ENCODE measurements around the gene DDX31.
A peak's percentile ranks its signal among the peaks of the same experiment; 100 is the strongest.

DDX31 gene

GRCh38 chr9:132699956-132700355 lies 30.2 kb upstream of the DDX31 start:
- H3K27me3 ChIP-seq (ENCODE audit: control insufficient read depth, insufficient read depth, low read length), result no peaks in the 10 kb centered on the region
- no peaks in the 10 kb centered on the region for H3K4me1 ChIP-seq (ENCODE audit: control insufficient read depth, insufficient read depth, low read length)
- no peak overlapping the region for H3K27ac ChIP-seq (ENCODE audit: low read depth, low read length)

GRCh38 chr9:132698989-132699388 lies 29.2 kb upstream of the DDX31 start:
- H3K36me3 ChIP-seq (ENCODE audit: control insufficient read depth, insufficient read depth, low read length), result no peaks in the 10 kb centered on the region
- no peak overlapping the region for H3K27ac ChIP-seq (ENCODE audit: low read depth, low read length)
- H3K9ac ChIP-seq (ENCODE audit: low read length), result no peak overlapping the region
- no peaks in the 10 kb centered on the region for H3K27me3 ChIP-seq (ENCODE audit: control insufficient read depth, insufficient read depth, low read length)
- no peak overlapping the region for H3K4me3 ChIP-seq (ENCODE audit: low read length)
- H3K4me1 ChIP-seq (ENCODE audit: control insufficient read depth, insufficient read depth, low read length), result no peaks in the 10 kb centered on the region

More at GRCh38 chr9:132699956-132700355, 30.2 kb upstream of the DDX31 start:
- H3K36me3 ChIP-seq (ENCODE audit: control insufficient read depth, insufficient read depth, low read length), result no peaks in the 10 kb centered on the region
- H3K9ac ChIP-seq (ENCODE audit: low read length), result no peak overlapping the region
- H3K4me3 ChIP-seq (ENCODE audit: low read length), result no peak overlapping the region

- Histone ChIP-seq H3K4me1 (ENCODE audit: control insufficient read depth, insufficient read depth, low read length) (no peaks in the 10 kb centered on the region), H3K27ac (ENCODE audit: low read depth, low read length) (no peak overlapping the region), H3K4me3 (ENCODE audit: low read length) (no peak overlapping the region), H3K9ac (ENCODE audit: low read length) (no peak overlapping the region), H3K27me3 (ENCODE audit: control insufficient read depth, insufficient read depth, low read length) (no peaks in the 10 kb centered on the region), H3K36me3 (ENCODE audit: control insufficient read depth, insufficient read depth, low read length) (no peaks in the 10 kb centered on the region)
Measured at GRCh38 chr9:132697230-132697629, 27.4 kb upstream of the DDX31 start.

- Histone ChIP-seq H3K27ac (ENCODE audit: low read depth, low read length) (no peak overlapping the region), H3K9ac (ENCODE audit: low read length) (no peak overlapping the region), H3K36me3 (ENCODE audit: control insufficient read depth, insufficient read depth, low read length) (no peaks in the 10 kb centered on the region), H3K4me1 (ENCODE audit: control insufficient read depth, insufficient read depth, low read length) (no peaks in the 10 kb centered on the region), H3K4me3 (ENCODE audit: low read length) (no peak overlapping the region), H3K27me3 (ENCODE audit: control insufficient read depth, insufficient read depth, low read length) (no peaks in the 10 kb centered on the region)
Measured at GRCh38 chr9:132694144-132694543, 24.4 kb upstream of the DDX31 start.

- H3K27ac ChIP-seq (ENCODE audit: low read depth, low read length), result no peak overlapping the region
- no peak overlapping the region for H3K4me3 ChIP-seq (ENCODE audit: low read length)
- peaks cover 10% of the 10 kb centered on the region for H3K36me3 ChIP-seq (ENCODE audit: control insufficient read depth, insufficient read depth, low read length)
- no peaks in the 10 kb centered on the region for H3K27me3 ChIP-seq (ENCODE audit: control insufficient read depth, insufficient read depth, low read length)
- H3K4me1 ChIP-seq (ENCODE audit: control insufficient read depth, insufficient read depth, low read length), result no peaks in the 10 kb centered on the region
- no peak overlapping the region for H3K9ac ChIP-seq (ENCODE audit: low read length)
Measured at GRCh38 chr9:132690696-132691095, 20.9 kb upstream of the DDX31 start.

GRCh38 chr9:132683873-132684272 lies 14.1 kb upstream of the DDX31 start:
- no peaks in the 10 kb centered on the region for H3K4me1 ChIP-seq (ENCODE audit: control insufficient read depth, insufficient read depth, low read length)
- H3K27me3 ChIP-seq (ENCODE audit: control insufficient read depth, insufficient read depth, low read length), result no peaks in the 10 kb centered on the region
- H3K4me3 ChIP-seq (ENCODE audit: low read length), result no peak overlapping the region
- H3K27ac ChIP-seq (ENCODE audit: low read depth, low read length), result no peak overlapping the region
- no peak overlapping the region for H3K9ac ChIP-seq (ENCODE audit: low read length)
- peaks cover 17% of the 10 kb centered on the region for H3K36me3 ChIP-seq (ENCODE audit: control insufficient read depth, insufficient read depth, low read length)

GRCh38 chr9:132681561-132681960 lies 11.8 kb upstream of the DDX31 start:
- Histone ChIP-seq H3K9ac (ENCODE audit: low read length) (no peak overlapping the region), H3K27me3 (ENCODE audit: control insufficient read depth, insufficient read depth, low read length) (no peaks in the 10 kb centered on the region), H3K4me3 (ENCODE audit: low read length) (no peak overlapping the region), H3K27ac (ENCODE audit: low read depth, low read length) (no peak overlapping the region), H3K36me3 (ENCODE audit: control insufficient read depth, insufficient read depth, low read length) (peaks cover 18% of the 10 kb centered on the region), H3K4me1 (ENCODE audit: control insufficient read depth, insufficient read depth, low read length) (no peaks in the 10 kb centered on the region)

- H3K4me1 ChIP-seq (ENCODE audit: control insufficient read depth, insufficient read depth, low read length), result no peaks in the 10 kb centered on the region
- H3K9ac ChIP-seq (ENCODE audit: low read length), result no peak overlapping the region
- H3K27ac ChIP-seq (ENCODE audit: low read depth, low read length), result no peak overlapping the region
- H3K27me3 ChIP-seq (ENCODE audit: control insufficient read depth, insufficient read depth, low read length), result no peaks in the 10 kb centered on the region
- H3K4me3 ChIP-seq (ENCODE audit: low read length), result no peak overlapping the region
- peaks cover 11% of the 10 kb centered on the region for H3K36me3 ChIP-seq (ENCODE audit: control insufficient read depth, insufficient read depth, low read length)
Measured at GRCh38 chr9:132679946-132680625, 10.3 kb upstream of the DDX31 start.

GRCh38 chr9:132677976-132678375 lies 8.2 kb upstream of the DDX31 start:
- no peaks in the 10 kb centered on the region for H3K4me1 ChIP-seq (ENCODE audit: control insufficient read depth, insufficient read depth, low read length)
- no peaks in the 10 kb centered on the region for H3K27me3 ChIP-seq (ENCODE audit: control insufficient read depth, insufficient read depth, low read length)
- H3K9ac ChIP-seq (ENCODE audit: low read length), result no peak overlapping the region
- H3K4me3 ChIP-seq (ENCODE audit: low read length), result no peak overlapping the region
- H3K36me3 ChIP-seq (ENCODE audit: control insufficient read depth, insufficient read depth, low read length), result peaks cover 8% of the 10 kb centered on the region
- H3K27ac ChIP-seq (ENCODE audit: low read depth, low read length), result no peak overlapping the region

- no peak overlapping the region for H3K4me3 ChIP-seq (ENCODE audit: low read length)
- H3K27ac ChIP-seq (ENCODE audit: low read depth, low read length), result no peak overlapping the region
- H3K27me3 ChIP-seq (ENCODE audit: control insufficient read depth, insufficient read depth, low read length), result no peaks in the 10 kb centered on the region
- peaks cover 10% of the 10 kb centered on the region for H3K36me3 ChIP-seq (ENCODE audit: control insufficient read depth, insufficient read depth, low read length)
- H3K9ac ChIP-seq (ENCODE audit: low read length), result no peak overlapping the region
- peaks cover 4% of the 10 kb centered on the region for H3K4me1 ChIP-seq (ENCODE audit: control insufficient read depth, insufficient read depth, low read length)
Measured at GRCh38 chr9:132674485-132674884, 4.7 kb upstream of the DDX31 start.

- H3K27me3 ChIP-seq (ENCODE audit: control insufficient read depth, insufficient read depth, low read length), result no peaks in the 10 kb centered on the region
- peaks cover 4% of the 10 kb centered on the region for H3K4me1 ChIP-seq (ENCODE audit: control insufficient read depth, insufficient read depth, low read length)
- peaks cover 2% of the 10 kb centered on the region for H3K36me3 ChIP-seq (ENCODE audit: control insufficient read depth, insufficient read depth, low read length)
- no peak overlapping the region for H3K27ac ChIP-seq (ENCODE audit: low read depth, low read length)
- H3K4me3 ChIP-seq (ENCODE audit: low read length), result no peak overlapping the region
- no peak overlapping the region for H3K9ac ChIP-seq (ENCODE audit: low read length)
Measured at GRCh38 chr9:132673355-132673754, 3.6 kb upstream of the DDX31 start.

- no peaks in the 10 kb centered on the region for H3K27me3 ChIP-seq (ENCODE audit: control insufficient read depth, insufficient read depth, low read length)
- peaks cover 4% of the 10 kb centered on the region for H3K4me1 ChIP-seq (ENCODE audit: control insufficient read depth, insufficient read depth, low read length)
- no peak overlapping the region for H3K9ac ChIP-seq (ENCODE audit: low read length)
- H3K36me3 ChIP-seq (ENCODE audit: control insufficient read depth, insufficient read depth, low read length), result peaks cover 2% of the 10 kb centered on the region
- no peak overlapping the region for H3K4me3 ChIP-seq (ENCODE audit: low read length)
- no peak overlapping the region for H3K27ac ChIP-seq (ENCODE audit: low read depth, low read length)
Measured at GRCh38 chr9:132672413-132672690, 2.6 kb upstream of the DDX31 start.

- Histone ChIP-seq H3K27me3 (ENCODE audit: control insufficient read depth, insufficient read depth, low read length) (no peaks in the 10 kb centered on the region), H3K4me3 (ENCODE audit: low read length) (peak overlapping the region; percentile 99), H3K4me1 (ENCODE audit: control insufficient read depth, insufficient read depth, low read length) (peaks cover 4% of the 10 kb centered on the region), H3K27ac (ENCODE audit: low read depth, low read length) (no peak overlapping the region), H3K36me3 (ENCODE audit: control insufficient read depth, insufficient read depth, low read length) (peaks cover 2% of the 10 kb centered on the region), H3K9ac (ENCODE audit: low read length) (no peak overlapping the region)
Measured at GRCh38 chr9:132671620-132672412, 2.0 kb upstream of the DDX31 start.

Measured in rectal smooth muscle tissue (tissue), 1 donor.